Sigmoid colon (tissue), 4 donors: ENCODE results near the gene VRK1.

Source experiments
- EP300 ChIP-seq, 4 donors: sonication (generic); formaldehyde crosslinking; IDR thresholded peaks; one replicate each; pipeline ENCODE4 v1.6.1; 2017; ENCODE audit warnings: antibody characterized with exemption in 4 of 4
- TF ChIP-seq, protein P1 (sequence below), 4 experiments: fragments of 450-650 bp in 3 of 4; fragments of 200-600 bp in 1 of 4; IDR thresholded peaks; one replicate each; pipeline ENCODE4 v1.5.1; 2016 to 2019; ENCODE audit warnings: antibody characterized with exemption in 4 of 4, mild to moderate bottlenecking in 3 of 4, moderate library complexity in 2 of 4

DNA sequence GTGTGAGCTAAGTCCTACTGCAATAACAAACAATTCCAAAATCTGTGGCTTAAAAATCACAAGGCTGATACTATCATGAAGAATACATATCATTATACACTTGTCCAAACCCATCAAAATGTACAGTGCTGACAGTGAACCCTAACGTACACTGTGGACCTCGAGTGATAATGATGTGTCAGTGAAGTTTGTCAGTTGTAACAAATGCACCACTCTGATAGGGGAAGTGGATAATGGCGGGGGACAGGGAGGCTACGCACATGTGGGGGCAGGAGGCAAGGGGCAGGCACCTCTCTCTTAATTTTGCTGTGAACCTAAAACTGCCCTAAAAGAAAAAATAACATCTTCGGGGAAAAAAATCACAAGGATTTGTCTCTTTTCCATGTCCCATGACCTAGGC lies 100.0 kb downstream of the VRK1 start:
- TF ChIP-seq, protein P1, sequence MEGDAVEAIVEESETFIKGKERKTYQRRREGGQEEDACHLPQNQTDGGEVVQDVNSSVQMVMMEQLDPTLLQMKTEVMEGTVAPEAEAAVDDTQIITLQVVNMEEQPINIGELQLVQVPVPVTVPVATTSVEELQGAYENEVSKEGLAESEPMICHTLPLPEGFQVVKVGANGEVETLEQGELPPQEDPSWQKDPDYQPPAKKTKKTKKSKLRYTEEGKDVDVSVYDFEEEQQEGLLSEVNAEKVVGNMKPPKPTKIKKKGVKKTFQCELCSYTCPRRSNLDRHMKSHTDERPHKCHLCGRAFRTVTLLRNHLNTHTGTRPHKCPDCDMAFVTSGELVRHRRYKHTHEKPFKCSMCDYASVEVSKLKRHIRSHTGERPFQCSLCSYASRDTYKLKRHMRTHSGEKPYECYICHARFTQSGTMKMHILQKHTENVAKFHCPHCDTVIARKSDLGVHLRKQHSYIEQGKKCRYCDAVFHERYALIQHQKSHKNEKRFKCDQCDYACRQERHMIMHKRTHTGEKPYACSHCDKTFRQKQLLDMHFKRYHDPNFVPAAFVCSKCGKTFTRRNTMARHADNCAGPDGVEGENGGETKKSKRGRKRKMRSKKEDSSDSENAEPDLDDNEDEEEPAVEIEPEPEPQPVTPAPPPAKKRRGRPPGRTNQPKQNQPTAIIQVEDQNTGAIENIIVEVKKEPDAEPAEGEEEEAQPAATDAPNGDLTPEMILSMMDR (IDR thresholded peaks at IDR 0.05) = no peak
- TF ChIP-seq EP300 (IDR thresholded peaks at IDR 0.05) = no peak
